ENCODE results near the gene PRKG2.

The PRKG2 gene

GRCh38 chr4:81136161-81136905, 78.7 kb downstream of the PRKG2 start:
- in situ Hi-C loops (cut with MboI; ENCODE audit: low sequenced_read_pairs, unreplicated experiment): no loop called here
- no peak for TF ChIP-seq CTCF (IDR thresholded peaks at IDR 0.05; ENCODE audit: borderline replicate concordance, control extremely low read depth, extremely low read depth, insufficient read depth, missing control alignments)
- DNase-seq (ENCODE audit: low spot score): no peak

- no peak for DNase-seq (ENCODE audit: low spot score)
- in situ Hi-C loops (cut with MboI; ENCODE audit: low sequenced_read_pairs, unreplicated experiment): no loop called here
- TF ChIP-seq CTCF (IDR thresholded peaks at IDR 0.05; ENCODE audit: borderline replicate concordance, control extremely low read depth, extremely low read depth, insufficient read depth, missing control alignments): no peak
These were observed 79.5 kb downstream of the PRKG2 start for GRCh38 chr4:81135501-81135900.

GRCh38 chr4:81131563-81131962, 83.5 kb downstream of the PRKG2 start:
- no peak for DNase-seq (ENCODE audit: low spot score)
- TF ChIP-seq CTCF (IDR thresholded peaks at IDR 0.05; ENCODE audit: borderline replicate concordance, control extremely low read depth, extremely low read depth, insufficient read depth, missing control alignments): no peak
- in situ Hi-C loops (cut with MboI; ENCODE audit: low sequenced_read_pairs, unreplicated experiment): no loop called here

GRCh38 chr4:81131066-81131465, 84.0 kb downstream of the PRKG2 start:
- in situ Hi-C loops (cut with MboI; ENCODE audit: low sequenced_read_pairs, unreplicated experiment): no loop called here
- no peak for TF ChIP-seq CTCF (IDR thresholded peaks at IDR 0.05; ENCODE audit: borderline replicate concordance, control extremely low read depth, extremely low read depth, insufficient read depth, missing control alignments)
- no peak for DNase-seq (ENCODE audit: low spot score)

GRCh38 chr4:81130569-81130968, 84.5 kb downstream of the PRKG2 start:
- no peak for DNase-seq (ENCODE audit: low spot score)
- no peak for TF ChIP-seq CTCF (IDR thresholded peaks at IDR 0.05; ENCODE audit: borderline replicate concordance, control extremely low read depth, extremely low read depth, insufficient read depth, missing control alignments)
- in situ Hi-C loops (cut with MboI; ENCODE audit: low sequenced_read_pairs, unreplicated experiment): no loop called here

- in situ Hi-C loops (cut with MboI; ENCODE audit: low sequenced_read_pairs, unreplicated experiment): no loop called here
These were observed 95.0 kb downstream of the PRKG2 start for GRCh38 chr4:81120055-81120454.

More at GRCh38 chr4:81120055-81120454, 95.0 kb downstream of the PRKG2 start:
- no peak for TF ChIP-seq CTCF (IDR thresholded peaks at IDR 0.05; ENCODE audit: borderline replicate concordance, control extremely low read depth, extremely low read depth, insufficient read depth, missing control alignments)
- no peak for DNase-seq (ENCODE audit: low spot score)

Data from GM13976 (cell line).